MCF 10A (cell line): ENCODE results near the gene LGALS3BP. TPM values are rescaled to one million over a fixed set of nuclear protein-coding genes. Genes with fewer than 3 reads are reported as not detected.

Experiments
- BruUV-seq: library from RNA; stranded (reverse); fragments of 400-500 nt; replicated peaks from 2 replicates; lab custom pipeline; 2021; lab: Mats Ljungman, UMichigan
- CTCF ChIA-PET: fragments of 300-600 bp; sonication (Branson Sonifier 250); formaldehyde crosslinking; extraction: SDS; loops from one replicate; lab custom pipeline; 2021; ENCODE audit warnings: antibody characterized with exemption, inconsistent platforms; lab: Yijun Ruan, JAX
- POLR2A ChIA-PET: fragments of 300-600, 350-650 bp; sonication (Branson Sonifier 250); formaldehyde crosslinking; extraction: SDS; loops from one replicate; lab custom pipeline; 2020; ENCODE audit warnings: antibody characterized with exemption, inconsistent platforms; lab: Yijun Ruan, JAX
- DNase-seq: peaks from one replicate; pipeline ENCODE4 v3.0.0-alpha.2; 2018; ENCODE audit not compliant: unreplicated experiment
- H3K27ac Mint-ChIP-seq: one replicate; pipeline ENCODE4 v1.8.0; 2022; ENCODE audit warnings: mild to moderate bottlenecking, low read depth, mixed read lengths; ENCODE audit not compliant: unreplicated experiment
- H3K27me3 Mint-ChIP-seq: one replicate; pipeline ENCODE4 v1.8.0; 2022; ENCODE audit warnings: mixed read lengths; ENCODE audit not compliant: insufficient read depth, unreplicated experiment
- H3K36me3 Mint-ChIP-seq: one replicate; pipeline ENCODE4 v1.8.0; 2022; ENCODE audit warnings: mild to moderate bottlenecking, moderate library complexity, mixed read lengths; ENCODE audit not compliant: insufficient read depth, unreplicated experiment
- H3K4me1 Mint-ChIP-seq: one replicate; pipeline ENCODE4 v1.8.0; 2022; ENCODE audit warnings: mixed read lengths; ENCODE audit not compliant: insufficient read depth, unreplicated experiment
- H3K4me3 Mint-ChIP-seq: one replicate; pipeline ENCODE4 v1.8.0; 2022; ENCODE audit warnings: mild to moderate bottlenecking, moderate library complexity, mixed read lengths; ENCODE audit not compliant: unreplicated experiment
- H3K9me3 Mint-ChIP-seq: one replicate; pipeline ENCODE4 v1.8.0; 2022; ENCODE audit warnings: mixed read lengths; ENCODE audit not compliant: unreplicated experiment
- CTCF ChIP-seq: fragments of 200-600 bp; IDR thresholded peaks from one replicate; pipeline ENCODE4 v1.8.0; 2022; ENCODE audit warnings: antibody characterized with exemption, mild to moderate bottlenecking; ENCODE audit not compliant: unreplicated experiment
- intact Hi-C: fragments of 100-400 bp; cut with micrococcal nuclease; formaldehyde crosslinking; loops from 2 replicates; pipeline ENCODE4 v1.14.1; 2022
- total RNA-seq: library from RNA; stranded (reverse); gene quantifications from 2 replicates; pipeline ENCODE4 v1.2.3, GENCODE V29; 2022

The LGALS3BP gene
- total RNA-seq, 1 experiment from 2014 or later = 58.0 TPM

DNA sequence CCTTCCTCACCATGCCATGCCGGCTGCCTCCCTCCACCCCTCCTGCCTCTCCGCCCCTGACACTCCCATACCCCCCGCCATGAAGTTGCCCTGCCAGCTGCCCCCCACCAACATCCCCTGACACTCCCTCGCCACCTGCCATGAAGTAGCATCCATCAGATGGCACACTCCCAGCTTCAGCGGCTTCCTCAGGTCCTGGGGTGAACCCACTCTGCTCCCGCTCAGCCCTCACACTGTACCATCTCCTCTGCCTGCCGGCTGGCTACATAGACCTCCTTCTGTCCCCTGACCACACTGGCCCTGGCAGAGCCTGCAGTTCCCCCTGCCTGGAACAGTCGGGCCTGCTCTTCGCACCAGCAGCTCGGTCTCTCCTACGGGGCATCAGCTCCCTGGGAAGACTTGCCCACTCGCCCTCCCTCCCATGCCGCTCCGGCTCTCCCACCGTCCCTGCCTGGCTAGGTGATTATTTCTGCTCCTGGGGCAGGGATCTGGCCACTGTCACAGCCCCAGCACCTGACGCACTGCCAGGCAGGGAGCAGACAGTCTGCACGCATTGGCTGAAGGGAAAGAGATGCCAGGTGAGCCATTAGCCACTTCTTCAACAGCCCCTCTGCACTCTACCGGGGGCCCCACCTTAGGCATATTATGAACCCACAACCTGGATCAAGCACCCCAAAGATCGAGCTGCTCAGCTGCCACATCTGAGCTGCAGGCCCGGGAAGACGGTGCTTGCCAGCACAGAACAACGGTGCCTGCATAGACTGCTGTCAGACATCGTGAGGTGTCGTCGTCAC, 20.9 kb upstream of the LGALS3BP start:
- Mint-ChIP-seq H3K9me3 (no peaks in the 10 kb centered on the region), H3K36me3 (peaks cover 28% of the 10 kb centered on the region), H3K27ac (no peak overlapping the region), H3K27me3 (no peaks in the 10 kb centered on the region), H3K4me3 (no peak overlapping the region), H3K4me1 (no peaks in the 10 kb centered on the region)
- no TSS peak for BruUV-seq
- intact Hi-C loops = no loop called here
- DNase-seq = no peak
- POLR2A ChIA-PET = interaction anchor here (0.6 to 0.7 kb wide), 2 partner anchors 16 to 19 kb away, joined by 3 read pairs; no protein-coding TSS in a partner anchor
- no peak for TF ChIP-seq CTCF
- CTCF ChIA-PET = no interaction called here

- Mint-ChIP-seq H3K9me3 (no peaks in the 10 kb centered on the region), H3K36me3 (peaks cover 31% of the 10 kb centered on the region), H3K27ac (no peak overlapping the region), H3K4me1 (no peaks in the 10 kb centered on the region), H3K4me3 (no peak overlapping the region), H3K27me3 (no peaks in the 10 kb centered on the region)
- ChIA-PET CTCF (no interaction called here), POLR2A (interaction anchor here (0.7 to 1.1 kb wide), 2 partner anchors 13 to 36 kb away, joined by 3 read pairs; no protein-coding TSS in a partner anchor)
- no peak for TF ChIP-seq CTCF
- intact Hi-C loops = no loop called here
- no TSS peak for BruUV-seq
- DNase-seq = no peak
Measured at GRCh38 chr17:78999947-79000395, 20.2 kb upstream of the LGALS3BP start.

GRCh38 chr17:78999056-78999768, 19.5 kb upstream of the LGALS3BP start:
- Mint-ChIP-seq H3K27ac (no peak overlapping the region), H3K9me3 (no peaks in the 10 kb centered on the region), H3K27me3 (no peaks in the 10 kb centered on the region), H3K4me3 (no peak overlapping the region), H3K4me1 (no peaks in the 10 kb centered on the region), H3K36me3 (peaks cover 38% of the 10 kb centered on the region)
- ChIA-PET CTCF (no interaction called here), POLR2A (interaction anchor here (0.7 to 1.1 kb wide), 2 partner anchors 12 to 37 kb away, joined by 3 read pairs; no protein-coding TSS in a partner anchor)
- no peak for TF ChIP-seq CTCF
- no peak for DNase-seq
- intact Hi-C loops = no loop called here
- no TSS peak for BruUV-seq
